OCI-LY3 (cell line): ENCODE results near the gene CREBBP.

Source experiments
- H2AFZ ChIP-seq: fragments of 200-600, 300-600 bp; shearing (Covaris generic); 2 replicates; pipeline ENCODE4 v1.6.0; 2014; ENCODE audit warnings: antibody characterized with exemption, low read depth, low read length
- H3K27ac ChIP-seq: fragments of 200-600, 300-600 bp; sonication (generic); 2 replicates; pipeline ENCODE4 v1.5.1; 2014; ENCODE audit warnings: mild to moderate bottlenecking, low read length, moderate library complexity, mixed read lengths
- H3K27me3 ChIP-seq: fragments of 200-600, 300-600 bp; sonication (generic); 2 replicates; pipeline ENCODE4 v1.6.1; 2014; ENCODE audit warnings: low read depth, low read length, mixed read lengths
- H3K36me3 ChIP-seq: fragments of 200-600, 300-600 bp; sonication (generic); replicated peaks from 2 replicates; pipeline ENCODE3; 2014; ENCODE audit warnings: low read depth, low read length, mixed read lengths
- H3K4me1 ChIP-seq: fragments of 300-600, 200-600 bp; sonication (generic); 2 replicates; pipeline ENCODE4 v1.6.1; 2014; ENCODE audit warnings: low read length, mixed read lengths
- H3K4me2 ChIP-seq: fragments of 200-600, 300-600 bp; sonication (generic); 2 replicates; pipeline ENCODE4 v1.6.1; 2014; ENCODE audit warnings: low read length, mixed read lengths
- H3K4me3 ChIP-seq: fragments of 300-600, 200-600 bp; sonication (generic); 2 replicates; pipeline ENCODE4 v1.5.1; 2014; ENCODE audit warnings: antibody characterized with exemption, mild to moderate bottlenecking, low read length, moderate library complexity
- H3K79me2 ChIP-seq: fragments of 300-600, 200-600 bp; shearing (Covaris generic); 2 replicates; pipeline ENCODE4 v1.6.1; 2014; ENCODE audit warnings: mild to moderate bottlenecking, low read length, mixed read lengths
- H3K9ac ChIP-seq: fragments of 300-600, 200-600 bp; shearing (Covaris generic); 2 replicates; pipeline ENCODE4 v1.6.0; 2014; ENCODE audit warnings: mild to moderate bottlenecking, low read length, moderate library complexity
- H3K9me3 ChIP-seq: fragments of 200-600, 300-600 bp; shearing (Covaris generic); 2 replicates; pipeline ENCODE4 v1.6.1; 2014; ENCODE audit warnings: low read length, mixed read lengths; ENCODE audit not compliant: insufficient read depth
- H4K20me1 ChIP-seq: fragments of 200-600, 300-600 bp; sonication (generic); 2 replicates; pipeline ENCODE4 v1.6.1; 2016; ENCODE audit warnings: low read length, mixed read lengths; ENCODE audit not compliant: insufficient read depth
- CTCF ChIP-seq: fragments of 200-600, 300-600 bp; sonication (generic); IDR thresholded peaks from 2 replicates; pipeline ENCODE4 v1.5.1; 2014; ENCODE audit warnings: antibody characterized with exemption, low read length, low read depth
- EZH2phosphoT487 ChIP-seq: fragments of 200-600 bp; shearing (Covaris generic); IDR thresholded peaks from 2 replicates; pipeline ENCODE4 v1.6.1; 2018; ENCODE audit warnings: antibody characterized with exemption, mixed run types, low read depth

CREBBP gene

GRCh38 chr16:3837851-3838586, 42.5 kb downstream of the CREBBP start:
- H4K20me1 ChIP-seq, result peaks cover 58% of the 10 kb centered on the region
- no peaks in the 10 kb centered on the region for H3K27me3 ChIP-seq
- H2AFZ ChIP-seq, result no peak overlapping the region
- H3K79me2 ChIP-seq, result peaks cover 58% of the 10 kb centered on the region
- H3K4me1 ChIP-seq, result peaks cover 7% of the 10 kb centered on the region
- H3K4me3 ChIP-seq, result no peak overlapping the region
- no peak overlapping the region for H3K4me2 ChIP-seq
- no peak overlapping the region for H3K27ac ChIP-seq
- TF ChIP-seq EZH2phosphoT487 (no peak), CTCF (no peak)
- H3K9ac ChIP-seq, result no peak overlapping the region
- 0 out of 2 replicates have a peak, but pooled peaks cover 3% of the 10 kb centered on the region for H3K9me3 ChIP-seq
- H3K36me3 ChIP-seq, result peaks cover 18% of the 10 kb centered on the region

GRCh38 chr16:3836641-3837040, 43.9 kb downstream of the CREBBP start:
- Histone ChIP-seq H4K20me1 (peaks cover 53% of the 10 kb centered on the region), H3K4me2 (no peak overlapping the region)

GRCh38 chr16:3835089-3835602, 45.4 kb downstream of the CREBBP start:
- H3K9me3 ChIP-seq, result 0 out of 2 replicates have a peak, but pooled peaks cover 9% of the 10 kb centered on the region
- H3K27ac ChIP-seq, result no peak overlapping the region
- no peak overlapping the region for H3K9ac ChIP-seq
- peaks cover 41% of the 10 kb centered on the region for H4K20me1 ChIP-seq
- H3K4me2 ChIP-seq, result no peak overlapping the region
- TF ChIP-seq EZH2phosphoT487 (no peak), CTCF (no peak)
- H3K4me1 ChIP-seq, result no peaks in the 10 kb centered on the region
- H3K36me3 ChIP-seq, result peaks cover 24% of the 10 kb centered on the region
- no peak overlapping the region for H3K4me3 ChIP-seq
- H2AFZ ChIP-seq, result no peak overlapping the region
- H3K27me3 ChIP-seq, result no peaks in the 10 kb centered on the region
- peaks cover 58% of the 10 kb centered on the region for H3K79me2 ChIP-seq

More at GRCh38 chr16:3836641-3837040, 43.9 kb downstream of the CREBBP start:
- Histone ChIP-seq H3K9me3 (0 out of 2 replicates have a peak, but pooled peaks cover 9% of the 10 kb centered on the region), H3K9ac (no peak overlapping the region), H3K27ac (no peak overlapping the region), H2AFZ (no peak overlapping the region), H3K27me3 (no peaks in the 10 kb centered on the region), H3K4me3 (no peak overlapping the region), H3K4me1 (no peaks in the 10 kb centered on the region), H3K36me3 (peaks cover 24% of the 10 kb centered on the region), H3K79me2 (peaks cover 61% of the 10 kb centered on the region)
- TF ChIP-seq CTCF (no peak), EZH2phosphoT487 (no peak)

- Histone ChIP-seq H3K4me3 (no peak overlapping the region), H3K9me3 (0 out of 2 replicates have a peak, but pooled peaks cover 9% of the 10 kb centered on the region), H3K36me3 (peaks cover 24% of the 10 kb centered on the region), H3K27me3 (no peaks in the 10 kb centered on the region), H3K27ac (no peak overlapping the region), H3K4me1 (no peaks in the 10 kb centered on the region), H3K79me2 (peaks cover 68% of the 10 kb centered on the region), H4K20me1 (peaks cover 37% of the 10 kb centered on the region), H3K4me2 (no peak overlapping the region), H3K9ac (no peak overlapping the region), H2AFZ (no peak overlapping the region)
- TF ChIP-seq CTCF, result no peak
- TF ChIP-seq EZH2phosphoT487, result no peak
Observed at GRCh38 chr16:3832668-3833067, 47.8 kb downstream of the CREBBP start.
